ENCODE measurements around the gene AP1M1.

The AP1M1 gene

GRCh38 chr19:16208847-16209665 is 11.3 kb downstream of the AP1M1 start:
- no peak for DNase-seq

GRCh38 chr19:16210168-16210567 is 12.5 kb downstream of the AP1M1 start:
- no peak for DNase-seq

GRCh38 chr19:16213076-16213475 is 15.4 kb downstream of the AP1M1 start:
- no peak for DNase-seq

DNA sequence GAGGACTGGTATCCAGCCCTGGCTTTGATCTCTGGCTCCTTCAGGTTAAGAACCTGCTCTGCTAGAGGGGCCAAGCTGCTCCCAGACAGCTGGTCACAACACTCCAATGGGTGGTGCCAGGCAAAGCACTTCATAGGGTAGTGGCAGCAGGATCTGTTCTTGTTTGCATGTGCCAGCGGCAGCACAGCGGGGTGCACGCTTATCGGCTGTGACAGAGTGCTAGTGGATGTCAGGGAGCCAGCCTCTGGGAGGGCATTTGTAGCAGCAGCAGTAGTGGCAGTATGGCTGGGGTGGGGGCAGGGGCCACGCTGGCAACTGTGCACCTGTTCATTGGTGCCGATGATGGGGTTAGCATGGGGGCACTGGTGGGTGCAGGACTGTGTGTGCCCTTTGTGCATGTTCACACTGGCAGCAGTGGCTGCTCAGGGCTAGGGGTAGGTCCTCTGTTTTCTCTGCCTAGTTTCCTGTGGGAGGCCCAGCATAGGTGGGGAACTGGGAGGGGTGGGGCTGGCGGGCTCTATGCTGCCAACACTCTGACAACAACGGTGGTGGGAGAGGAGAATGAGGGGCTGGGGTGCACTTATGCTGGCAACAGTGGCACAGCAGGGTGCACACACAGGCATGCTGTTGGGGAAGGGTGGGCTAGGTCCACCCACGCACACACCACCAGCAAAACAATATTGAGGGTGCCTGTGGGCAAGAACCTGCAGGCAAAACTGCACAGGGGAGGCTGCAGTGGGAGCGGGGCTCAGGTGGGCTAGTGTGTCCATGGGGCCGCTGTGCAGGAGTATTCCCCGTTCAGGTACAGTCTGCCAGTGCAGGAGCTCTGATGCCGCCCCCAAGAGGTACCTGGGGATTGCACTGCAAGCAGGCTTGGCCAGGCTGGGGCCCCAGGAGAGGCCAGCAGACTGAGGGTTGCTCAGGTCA is 19.3 kb downstream of the AP1M1 start:
- no peak for DNase-seq

DNA sequence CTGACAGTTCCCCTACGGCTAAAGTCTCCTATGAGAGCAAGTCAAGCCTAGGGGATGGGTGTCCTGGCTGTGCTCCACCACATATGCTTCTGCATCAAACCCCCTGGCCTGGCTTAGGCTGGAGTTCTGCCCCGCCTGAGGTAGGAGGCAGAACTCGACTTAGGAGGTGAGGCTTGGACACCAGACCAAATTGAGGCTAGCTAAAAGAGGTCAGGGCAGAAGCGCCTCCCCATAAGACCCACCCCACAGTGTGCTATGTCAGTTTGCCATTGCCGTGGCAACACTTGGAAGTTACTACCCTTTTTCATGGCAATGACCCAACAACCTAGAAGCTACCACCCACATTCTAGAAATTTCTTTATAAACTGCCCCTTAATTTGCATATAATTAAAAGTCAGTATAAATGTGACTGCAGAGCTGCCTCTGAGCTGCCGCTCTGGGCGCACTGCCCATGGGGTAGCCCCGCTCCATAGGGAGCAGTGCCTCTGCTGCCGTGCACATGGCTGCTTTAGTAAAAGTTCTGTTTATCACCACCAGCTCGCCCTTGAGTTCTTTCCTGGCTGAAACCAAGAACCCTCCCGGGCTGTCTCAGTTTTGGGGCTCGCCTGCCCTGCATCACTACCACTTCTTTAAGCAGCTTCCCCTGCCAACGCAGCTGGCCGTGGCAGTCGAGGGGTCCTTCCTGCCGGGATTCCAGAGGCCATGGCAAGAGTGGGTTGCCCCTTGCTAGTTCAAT is 20.2 kb downstream of the AP1M1 start:
- no peak for DNase-seq

- DNase-seq, result no peak
Measured at GRCh38 chr19:16218851-16219250, 21.1 kb downstream of the AP1M1 start.

GRCh38 chr19:16222806-16223205 is 25.1 kb downstream of the AP1M1 start:
- no peak for DNase-seq

GRCh38 chr19:16223746-16224145 is 26.0 kb downstream of the AP1M1 start:
- DNase-seq, result no peak

DNA sequence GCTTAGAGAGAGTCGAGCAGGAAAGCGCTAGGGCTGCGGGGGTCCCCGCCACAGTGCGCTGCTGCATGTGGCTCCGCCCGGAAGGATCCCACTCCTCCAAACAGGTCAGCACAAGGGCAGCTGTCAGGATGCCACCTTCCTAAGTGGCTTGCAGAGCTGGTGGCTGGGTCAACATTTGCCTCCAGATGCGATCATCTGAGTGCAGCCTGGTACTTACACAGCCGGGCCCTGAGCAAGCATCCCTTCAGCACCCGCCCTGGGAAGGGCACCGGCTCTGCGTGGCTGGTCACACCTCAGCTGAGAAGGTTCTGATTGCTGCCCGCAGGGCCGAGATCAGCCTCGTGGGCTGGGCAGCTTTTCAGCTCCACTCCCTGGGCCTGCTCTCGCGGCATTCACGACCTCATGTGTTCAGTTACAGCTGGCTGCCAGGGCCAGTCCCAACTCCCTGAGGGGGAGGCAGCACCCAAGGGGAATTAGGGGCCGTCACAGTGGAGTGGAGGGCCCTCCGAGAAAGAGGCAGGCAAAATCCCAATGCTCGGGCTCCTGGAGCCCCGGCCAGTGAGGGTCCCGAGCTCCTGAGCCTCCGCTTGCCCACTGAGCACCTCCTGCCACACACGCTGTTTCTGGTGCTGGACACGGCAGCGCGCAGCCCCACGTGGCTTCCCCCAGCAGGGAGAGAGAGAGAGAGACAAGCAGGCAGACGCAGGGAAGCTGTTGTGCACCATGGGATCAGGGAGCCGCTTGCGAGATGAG is 26.8 kb downstream of the AP1M1 start:
- DNase-seq, result no peak

GRCh38 chr19:16225279-16226183 is 27.8 kb downstream of the AP1M1 start:
- DNase-seq, result no peak

GRCh38 chr19:16226184-16226591 is 28.5 kb downstream of the AP1M1 start:
- no peak for DNase-seq

- no peak for DNase-seq
Measured at GRCh38 chr19:16226878-16227836, 29.4 kb downstream of the AP1M1 start.

GRCh38 chr19:16227837-16228636 is 30.3 kb downstream of the AP1M1 start:
- no peak for DNase-seq

GRCh38 chr19:16228637-16229321 is 31.1 kb downstream of the AP1M1 start:
- DNase-seq, result no peak

GRCh38 chr19:16229322-16229641 is 31.6 kb downstream of the AP1M1 start:
- no peak for DNase-seq

GRCh38 chr19:16232127-16232526 is 34.4 kb downstream of the AP1M1 start:
- no peak for DNase-seq

DNA sequence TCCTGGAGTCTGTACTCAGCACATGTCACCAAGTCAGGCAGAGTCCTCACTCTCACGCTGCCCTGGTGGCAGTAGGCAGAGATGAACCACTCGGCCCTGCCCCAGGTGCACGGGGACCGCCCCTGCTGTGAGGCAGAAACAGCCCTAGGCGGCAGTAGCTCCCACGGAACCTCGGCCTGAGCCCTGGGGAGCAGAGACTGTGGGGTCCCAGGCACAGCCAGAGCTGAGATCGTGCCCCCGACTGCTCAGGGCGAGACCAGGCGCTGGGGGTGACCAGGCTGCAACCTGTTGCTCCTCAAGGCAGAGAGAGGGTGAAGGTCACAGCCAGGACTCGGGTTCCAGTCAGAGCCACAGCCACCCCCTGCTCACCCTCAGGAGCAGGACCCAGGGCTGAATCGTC is 34.9 kb downstream of the AP1M1 start:
- DNase-seq, result no peak

DNA sequence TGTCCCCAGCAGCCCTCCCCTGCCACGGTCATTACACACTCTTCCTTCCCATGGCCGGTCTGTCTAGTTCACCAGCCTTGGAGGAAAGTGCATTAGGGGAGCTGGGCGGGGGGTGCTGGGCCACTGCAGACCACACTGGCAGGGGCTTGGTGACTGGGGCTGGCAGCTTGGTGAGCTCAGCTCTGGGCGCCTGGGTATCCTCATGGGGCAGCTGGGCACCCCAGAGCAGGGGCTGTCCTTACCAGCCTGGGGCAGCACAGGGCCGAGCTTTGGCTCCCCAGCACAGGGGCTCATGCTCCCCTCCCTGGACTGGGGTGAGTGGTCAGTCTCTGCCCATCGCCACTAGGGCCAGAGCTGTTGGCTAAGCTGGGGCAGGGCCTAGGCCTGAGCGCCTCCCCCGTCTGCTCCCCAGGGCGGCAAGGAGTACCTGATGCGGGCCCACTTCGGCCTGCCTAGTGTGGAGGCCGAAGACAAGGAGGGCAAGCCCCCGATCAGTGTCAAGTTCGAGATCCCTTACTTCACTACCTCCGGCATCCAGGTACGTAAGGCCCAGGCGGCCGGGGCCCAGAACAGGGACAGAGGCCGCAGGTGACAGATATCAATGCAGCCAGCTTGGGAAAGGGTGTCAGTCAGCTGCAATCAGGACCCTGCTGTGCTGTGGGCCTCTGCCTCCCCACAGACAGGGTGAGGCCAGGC is 35.5 kb downstream of the AP1M1 start:
- DNase-seq, result no peak

Measured in NCI-H1930 (cell line).